Islet of Langerhans (tissue), 1 donor: Measurements from ENCODE around the gene FLRT1.

Experiments used
- FAIRE-seq: peaks from one replicate; lab custom pipeline; 2011; peaks lifted over from hg19 to GRCh38; lab: Jason Lieb, UNC

The FLRT1 gene

DNA sequence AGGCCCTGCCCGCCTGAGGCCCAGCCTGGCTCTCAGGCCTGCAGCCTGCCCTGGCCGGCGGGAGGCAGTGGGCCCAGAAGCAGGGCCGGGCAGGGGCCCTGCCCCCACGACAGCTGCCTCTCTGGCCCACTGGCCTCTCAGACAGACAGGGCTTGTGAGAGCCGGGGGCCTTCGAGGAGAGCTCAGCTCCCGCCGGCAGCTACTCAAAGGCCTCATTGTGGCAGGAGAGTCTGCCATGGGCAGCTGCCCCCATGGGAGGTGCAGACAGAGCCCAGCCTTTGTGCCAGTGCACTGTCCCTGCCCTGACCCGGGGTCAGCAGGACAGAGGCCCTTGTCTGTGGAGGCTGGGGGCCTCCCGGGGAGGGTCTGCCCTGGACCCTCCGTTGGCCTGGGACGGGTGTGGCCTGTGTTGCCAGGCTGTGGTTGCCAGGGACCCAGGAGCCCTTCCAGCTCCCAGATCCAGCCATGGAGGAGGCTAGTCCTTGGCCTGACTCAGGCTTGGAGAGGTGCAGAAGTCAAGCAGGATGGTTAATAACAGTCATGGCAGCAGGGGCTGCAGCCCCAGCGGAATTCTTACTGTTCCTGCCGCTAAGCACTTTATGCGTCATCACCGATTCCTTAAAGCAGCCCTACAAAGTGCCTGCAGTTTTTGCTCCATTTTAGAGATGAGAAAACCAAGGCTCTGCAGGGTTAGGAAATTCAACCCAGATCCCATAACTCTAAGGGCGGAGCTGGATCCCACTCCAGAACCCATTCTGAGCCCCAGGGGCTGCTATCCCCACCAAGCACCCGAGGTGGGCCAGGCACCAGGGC is 12.5 kb downstream of the FLRT1 start:
- no peak for FAIRE-seq

DNA sequence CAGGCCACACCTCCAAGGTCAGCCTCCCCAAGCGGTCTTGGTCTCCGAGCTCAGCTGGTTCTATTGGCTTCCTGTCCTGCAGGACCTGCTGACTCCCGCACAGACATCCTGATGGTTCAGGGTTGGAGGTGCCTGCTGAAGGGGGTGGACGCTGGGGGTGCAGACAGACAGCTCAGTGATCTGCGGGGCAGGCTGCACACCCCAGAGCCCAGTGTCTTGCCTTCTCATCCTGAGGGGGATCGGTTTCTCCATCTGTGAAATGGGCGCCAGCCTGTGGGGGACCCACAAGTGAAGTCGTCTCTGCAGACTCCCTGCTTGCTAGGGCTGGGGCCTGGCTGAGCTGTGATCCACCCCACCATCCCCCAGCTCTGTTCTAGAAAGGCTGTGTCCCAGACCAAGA is 13.8 kb downstream of the FLRT1 start:
- FAIRE-seq, result no peak

DNA sequence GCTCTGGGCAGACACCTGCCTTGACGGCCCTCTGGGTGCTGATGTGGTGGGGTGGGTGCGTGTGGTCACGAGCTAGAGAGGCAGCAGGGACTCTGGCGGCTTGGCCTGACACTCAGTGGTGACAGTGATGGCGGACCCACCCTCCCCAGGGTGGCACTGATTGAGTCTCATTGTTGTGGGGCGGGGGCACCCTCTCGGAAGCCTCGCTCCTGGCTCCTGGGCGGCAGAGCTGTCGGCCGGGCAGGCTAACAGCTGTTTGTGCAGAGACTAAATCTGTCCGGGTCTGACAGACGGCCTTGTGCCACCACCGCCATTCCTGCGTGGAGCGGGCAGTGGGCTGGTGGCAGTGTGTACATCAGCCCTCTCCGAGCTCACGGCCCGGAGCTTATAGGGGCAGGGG is 15.6 kb downstream of the FLRT1 start:
- no peak for FAIRE-seq

DNA sequence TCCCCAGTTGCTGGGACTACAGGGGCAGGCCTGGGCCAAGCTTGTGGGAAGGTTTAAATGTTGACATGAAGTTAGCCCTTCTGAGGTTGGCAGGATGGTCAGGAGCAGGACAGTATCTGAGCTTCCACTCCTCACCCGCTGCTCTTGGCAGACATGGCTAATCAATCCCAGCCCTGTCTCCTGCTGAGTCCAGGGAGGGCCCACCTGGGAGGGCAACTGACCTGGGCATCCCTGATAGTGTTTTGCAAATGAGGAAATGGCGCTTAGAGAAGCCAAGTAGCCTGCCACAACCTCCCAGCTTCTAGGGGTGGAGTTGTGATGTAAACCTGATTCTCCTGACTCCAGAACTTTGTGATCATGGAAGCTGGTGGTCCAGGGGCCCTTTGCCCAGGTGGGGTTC is 16.7 kb downstream of the FLRT1 start:
- FAIRE-seq, result no peak

DNA sequence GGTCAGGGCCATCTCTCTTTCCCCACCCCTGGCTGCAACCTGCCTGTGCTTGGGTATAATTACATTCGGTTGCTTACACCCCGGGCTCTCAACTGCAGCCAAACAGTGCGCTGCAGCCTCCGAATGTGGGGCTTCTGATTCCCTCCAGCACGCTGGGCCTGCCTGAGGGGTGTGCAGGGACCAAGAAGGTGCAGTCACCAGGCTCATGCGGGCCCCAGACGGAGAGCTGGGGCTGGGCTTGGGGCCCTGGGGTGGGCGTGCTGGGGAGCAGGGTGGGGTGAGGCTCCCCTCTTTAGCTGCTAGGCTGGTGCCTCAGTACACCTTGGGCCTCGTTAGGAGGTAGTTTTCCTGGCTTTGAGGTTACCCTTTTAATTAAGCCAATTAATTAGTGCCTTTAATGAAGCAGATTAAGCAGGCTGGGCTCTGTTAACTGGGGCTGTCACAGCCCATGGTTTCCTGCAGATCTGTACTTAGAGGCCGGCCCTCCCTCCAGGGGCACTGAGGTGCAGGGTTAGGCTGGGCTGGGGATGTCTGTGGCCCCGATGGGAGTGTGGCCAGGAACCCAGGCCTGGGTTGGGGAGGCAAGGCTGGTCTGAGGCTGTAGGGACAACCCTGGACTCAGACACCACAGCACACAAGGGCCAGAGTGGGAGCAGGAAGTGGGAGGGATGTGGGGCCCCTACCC is 17.3 kb downstream of the FLRT1 start:
- FAIRE-seq, result no peak

DNA sequence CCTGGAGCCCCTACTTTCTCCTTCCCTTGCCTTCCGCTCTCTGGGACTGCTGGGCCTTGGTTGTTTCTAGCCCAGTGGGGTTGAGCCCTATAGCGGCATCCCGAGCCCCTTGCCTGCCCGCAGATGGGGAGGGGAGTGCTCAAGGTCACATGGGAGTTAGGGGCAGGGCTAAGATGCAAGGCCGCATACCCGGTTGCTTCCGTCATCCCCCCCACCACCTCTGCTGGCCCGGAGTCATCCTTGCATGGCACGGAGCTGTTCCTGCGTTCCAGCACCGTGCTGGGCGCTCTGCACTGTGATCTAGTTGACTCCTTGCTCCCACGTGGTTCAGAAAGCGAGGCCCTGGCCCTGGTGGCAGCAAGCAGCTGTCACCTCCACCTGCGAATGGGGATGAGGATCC is 18.0 kb downstream of the FLRT1 start:
- FAIRE-seq, result no peak

DNA sequence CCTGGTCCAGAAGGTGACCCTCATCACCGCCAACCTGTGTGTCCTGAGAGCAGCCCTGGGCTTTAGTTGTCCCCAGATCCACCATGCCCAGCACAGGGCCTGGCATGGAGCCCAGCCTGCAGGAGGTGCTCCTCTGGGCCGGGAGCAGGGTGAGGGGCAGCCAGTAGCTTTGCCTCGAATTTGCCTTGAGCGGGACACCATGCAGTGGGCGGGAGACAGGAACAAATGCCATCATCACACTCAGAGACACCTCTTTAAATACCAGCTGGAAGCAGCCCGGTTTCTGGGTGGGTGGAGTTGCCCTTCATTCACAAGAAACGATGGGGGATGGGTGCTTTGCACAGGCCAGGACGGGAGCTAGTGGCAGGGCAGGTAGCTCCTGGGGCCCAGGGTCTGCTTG is 19.3 kb downstream of the FLRT1 start:
- FAIRE-seq, result no peak

DNA sequence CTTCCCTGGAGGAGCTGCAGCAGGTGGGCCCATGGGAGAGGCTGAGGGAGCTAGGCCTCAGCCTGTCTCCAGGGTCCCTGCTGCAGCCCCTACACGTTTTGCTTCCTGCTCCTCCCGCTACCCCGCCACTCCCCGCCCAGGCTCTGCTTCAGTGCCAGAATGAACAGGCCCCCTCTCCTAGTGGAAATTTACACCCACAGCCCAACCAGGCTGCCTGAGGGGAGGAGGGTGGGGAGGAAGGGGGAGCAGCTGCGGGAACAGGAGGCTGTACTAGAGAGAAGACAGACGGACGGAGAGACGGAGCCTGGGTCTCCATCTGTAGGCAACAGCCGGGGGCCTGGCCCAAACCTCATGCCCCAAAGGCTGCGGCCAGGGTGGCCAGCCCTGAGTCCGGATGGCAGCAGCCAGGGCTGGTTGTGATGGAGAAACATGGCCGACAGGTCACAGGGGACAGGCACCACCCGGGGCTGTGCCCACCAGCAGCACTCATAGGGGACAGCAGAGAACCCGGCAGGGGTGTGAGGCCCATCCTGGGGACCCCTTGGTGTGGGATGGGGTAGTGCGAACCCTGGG is 20.6 kb downstream of the FLRT1 start:
- FAIRE-seq, result no peak

DNA sequence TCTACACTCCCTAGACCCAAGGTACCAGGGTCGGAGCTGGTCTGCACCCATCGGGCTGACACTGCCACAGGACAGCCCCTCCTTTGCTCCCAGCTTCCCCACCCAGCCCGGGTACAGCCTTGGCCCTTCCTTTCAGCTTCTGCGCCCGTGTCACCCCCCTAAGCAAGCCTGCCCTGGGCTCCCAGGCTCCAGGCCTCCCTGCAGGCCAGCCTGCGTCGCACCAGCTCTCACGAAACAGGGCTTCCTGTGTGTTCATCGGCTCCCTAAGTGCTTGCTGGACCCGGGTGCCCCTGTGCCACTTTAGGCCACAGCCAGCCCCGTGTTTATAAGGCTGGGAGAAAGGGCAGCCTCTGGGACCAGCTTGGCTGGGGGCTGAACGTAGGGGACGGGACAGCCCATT is 21.1 kb downstream of the FLRT1 start:
- no peak for FAIRE-seq

DNA sequence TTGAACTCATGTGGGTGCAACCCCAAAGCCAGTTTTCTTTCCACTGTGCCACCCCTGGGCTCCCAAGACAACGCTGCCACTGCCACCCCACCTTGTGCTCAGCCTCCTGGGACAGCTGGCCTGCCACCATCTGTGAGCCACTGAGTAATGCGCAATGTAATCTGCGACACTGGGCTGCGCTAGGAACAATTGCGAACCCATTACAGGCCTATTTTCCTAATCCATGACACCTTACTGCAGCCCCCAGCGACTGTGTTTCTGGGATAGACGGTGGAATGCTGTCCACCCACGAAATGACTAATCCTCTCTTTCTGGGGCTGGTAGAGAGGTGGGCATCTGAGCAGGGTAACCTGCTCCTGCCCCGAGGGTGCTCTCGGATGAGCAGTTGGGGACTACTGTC is 22.2 kb downstream of the FLRT1 start:
- no peak for FAIRE-seq

DNA sequence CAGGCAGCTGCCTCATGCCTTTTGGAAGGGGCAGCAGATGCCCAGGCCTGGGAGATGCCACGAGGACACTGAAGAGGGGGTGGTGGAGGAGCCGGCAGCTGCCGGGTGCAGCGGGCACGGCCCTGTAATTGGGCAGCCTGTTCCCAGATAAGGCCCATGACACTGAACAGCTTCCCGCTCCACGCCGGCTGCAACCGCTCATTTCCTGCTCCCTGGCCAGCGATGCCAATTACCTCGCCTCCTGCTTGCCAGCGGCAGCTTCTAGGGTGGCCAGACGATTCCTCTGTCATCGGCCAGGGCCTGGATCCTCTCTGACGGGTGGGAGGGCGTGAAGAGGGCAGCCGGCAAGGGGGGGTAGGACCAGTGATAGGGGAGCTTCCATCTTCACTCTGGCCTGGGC is 22.8 kb downstream of the FLRT1 start:
- no peak for FAIRE-seq

DNA sequence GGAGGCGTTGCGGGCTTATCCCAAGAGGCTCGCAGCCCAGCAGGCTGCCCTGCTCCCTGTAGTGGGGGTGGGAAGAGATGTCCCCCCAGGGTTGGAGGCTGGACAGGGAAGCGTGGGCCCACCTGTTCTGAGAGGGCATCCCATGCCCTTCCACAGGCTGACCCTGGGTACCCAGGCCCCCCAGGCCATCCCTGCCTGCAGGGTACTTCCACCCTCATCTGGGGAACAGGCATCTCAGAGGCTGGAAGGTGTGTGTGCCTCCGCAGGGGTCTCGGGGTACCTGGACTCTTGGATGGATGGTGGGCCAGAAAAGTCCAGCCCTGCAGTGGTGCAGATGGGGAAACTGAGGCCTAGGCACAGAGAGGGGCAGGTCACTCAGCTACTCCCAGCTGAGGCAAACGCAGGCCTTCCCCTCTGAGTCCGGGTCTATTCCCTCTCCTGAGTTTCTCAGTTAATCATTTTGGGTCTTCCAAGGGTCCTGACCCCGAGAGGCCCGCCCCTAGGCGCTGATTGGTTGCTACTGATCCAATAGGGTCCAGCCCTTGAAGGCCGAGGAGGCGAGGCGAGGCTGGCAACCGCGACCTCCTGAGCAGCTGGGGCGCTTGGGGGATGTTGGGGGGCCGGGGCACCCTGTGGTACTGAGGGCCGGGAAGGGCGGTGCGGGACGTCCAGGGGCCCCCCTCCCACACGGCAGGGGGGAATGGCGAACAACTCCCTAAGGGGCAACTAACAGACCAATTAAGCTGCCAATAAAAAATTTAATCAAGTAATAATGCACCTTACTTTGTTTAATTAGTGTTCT is 23.8 kb downstream of the FLRT1 start:
- FAIRE-seq, result no peak

DNA sequence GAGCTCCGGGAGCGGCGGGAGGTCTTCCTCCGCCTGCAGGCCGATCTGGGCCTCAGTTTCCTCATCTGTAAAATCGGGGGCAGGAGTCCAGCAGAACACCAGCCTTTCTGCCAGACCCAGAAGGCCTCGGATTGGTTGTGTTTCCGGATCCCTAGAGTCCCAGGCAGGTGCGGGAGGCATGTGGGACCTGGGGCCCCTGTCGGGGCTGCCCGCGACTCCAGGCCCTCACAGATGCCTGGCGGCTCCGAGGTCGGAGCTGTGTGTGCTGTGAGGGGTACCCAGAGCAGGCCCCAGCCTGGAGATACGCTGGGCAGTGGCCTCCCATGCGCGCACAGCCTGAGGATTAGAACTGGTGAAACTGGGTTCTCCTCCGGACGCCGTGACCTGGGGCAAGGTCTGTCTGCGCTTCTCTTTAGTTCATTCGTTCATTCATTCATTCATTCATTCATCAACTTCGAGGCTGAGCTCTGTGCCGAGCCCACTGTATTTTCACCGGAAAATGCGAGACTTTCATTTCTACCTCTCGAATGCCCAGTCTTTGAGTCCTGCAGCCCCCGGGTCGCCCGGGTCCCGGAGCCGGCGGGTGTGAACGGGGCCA is 24.6 kb downstream of the FLRT1 start:
- no peak for FAIRE-seq

DNA sequence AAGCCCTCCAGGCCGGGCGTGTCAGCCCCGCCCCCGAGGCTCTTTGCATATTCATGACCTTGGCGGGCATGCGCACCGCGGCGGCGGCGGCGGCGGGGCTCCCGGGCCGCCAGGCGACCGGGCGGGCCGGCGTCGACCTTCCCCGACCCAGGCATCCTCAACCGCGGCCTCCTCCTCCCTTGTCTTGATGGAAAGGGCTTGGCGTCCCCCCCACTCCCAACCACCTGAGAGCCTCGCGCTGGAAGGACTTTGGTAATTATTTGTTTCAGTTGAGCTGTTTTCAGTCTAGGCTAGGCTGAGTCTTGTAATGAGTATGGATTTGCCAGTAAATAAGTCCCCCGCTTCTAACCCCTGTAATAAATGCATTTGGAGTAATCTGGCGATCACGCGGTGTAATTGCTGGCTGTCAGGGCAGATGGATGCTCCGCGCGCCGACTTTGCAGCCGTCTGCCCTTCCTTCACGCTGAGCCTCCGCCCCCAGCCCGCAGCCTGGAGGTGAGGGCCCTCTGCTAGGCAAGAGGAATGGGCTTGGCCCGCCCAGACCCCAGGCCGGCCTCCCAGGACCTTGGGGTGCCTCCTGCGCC is 25.2 kb downstream of the FLRT1 start:
- FAIRE-seq, result no peak

DNA sequence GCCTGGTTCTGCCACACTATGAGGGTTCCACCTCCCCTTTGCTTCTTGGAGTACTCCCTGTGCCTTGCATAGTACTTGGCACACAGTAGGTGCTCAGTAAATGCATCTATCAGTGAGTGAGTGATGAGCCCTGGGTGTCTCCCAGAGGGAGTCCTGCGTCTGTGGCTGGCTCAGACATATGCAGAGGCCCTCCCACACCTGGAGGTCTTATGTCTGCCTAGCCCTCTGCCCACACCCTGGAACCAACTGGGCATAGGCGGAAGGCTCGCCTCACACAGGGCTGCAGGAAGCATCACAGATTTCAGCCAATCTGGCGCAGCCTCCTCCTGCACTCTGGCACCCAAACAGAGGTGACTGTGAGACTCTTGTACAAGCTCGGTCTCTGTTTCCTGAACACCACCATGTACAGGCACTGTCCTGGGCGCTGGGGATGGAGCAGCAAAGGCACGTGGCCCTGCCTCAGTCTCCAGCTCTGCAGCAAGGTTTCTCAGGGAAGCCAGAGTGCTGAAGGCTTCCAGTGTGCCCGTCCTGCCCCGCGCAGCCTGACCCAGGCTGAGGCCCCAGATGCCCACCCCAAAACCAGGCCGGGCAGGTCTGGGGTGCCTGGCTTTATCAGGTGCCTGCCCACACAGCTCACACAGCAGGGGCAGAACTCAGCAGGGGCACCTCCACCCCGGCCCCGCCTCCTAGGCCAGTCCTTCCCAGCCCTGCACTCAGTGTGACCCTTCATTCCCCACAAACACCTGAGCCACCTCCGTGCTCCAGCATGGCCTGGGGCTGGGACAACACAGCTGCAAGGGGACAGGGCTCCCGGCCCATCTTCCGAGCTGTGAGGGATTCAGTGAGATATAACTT is 26.7 kb downstream of the FLRT1 start:
- FAIRE-seq, result no peak

DNA sequence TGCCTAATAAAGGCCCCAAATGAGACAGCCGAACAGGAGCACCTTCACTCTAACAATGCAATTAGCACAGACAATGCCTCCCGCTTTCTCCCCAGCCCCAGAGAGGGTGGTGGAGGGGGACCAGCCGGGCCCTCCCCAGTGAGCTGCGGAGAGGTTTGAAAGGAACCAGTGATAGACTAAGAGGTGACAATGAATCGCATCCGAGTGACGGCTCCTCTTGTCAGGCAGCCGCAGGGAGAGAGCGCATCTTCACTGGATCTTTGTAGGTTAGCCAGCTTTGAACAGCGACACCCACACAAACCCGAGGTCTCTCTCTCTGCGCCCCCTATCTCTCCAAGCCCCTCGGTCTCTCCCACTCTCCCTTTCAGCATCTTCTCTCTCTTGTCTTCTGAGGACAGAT is 28.0 kb downstream of the FLRT1 start:
- no peak for FAIRE-seq

DNA sequence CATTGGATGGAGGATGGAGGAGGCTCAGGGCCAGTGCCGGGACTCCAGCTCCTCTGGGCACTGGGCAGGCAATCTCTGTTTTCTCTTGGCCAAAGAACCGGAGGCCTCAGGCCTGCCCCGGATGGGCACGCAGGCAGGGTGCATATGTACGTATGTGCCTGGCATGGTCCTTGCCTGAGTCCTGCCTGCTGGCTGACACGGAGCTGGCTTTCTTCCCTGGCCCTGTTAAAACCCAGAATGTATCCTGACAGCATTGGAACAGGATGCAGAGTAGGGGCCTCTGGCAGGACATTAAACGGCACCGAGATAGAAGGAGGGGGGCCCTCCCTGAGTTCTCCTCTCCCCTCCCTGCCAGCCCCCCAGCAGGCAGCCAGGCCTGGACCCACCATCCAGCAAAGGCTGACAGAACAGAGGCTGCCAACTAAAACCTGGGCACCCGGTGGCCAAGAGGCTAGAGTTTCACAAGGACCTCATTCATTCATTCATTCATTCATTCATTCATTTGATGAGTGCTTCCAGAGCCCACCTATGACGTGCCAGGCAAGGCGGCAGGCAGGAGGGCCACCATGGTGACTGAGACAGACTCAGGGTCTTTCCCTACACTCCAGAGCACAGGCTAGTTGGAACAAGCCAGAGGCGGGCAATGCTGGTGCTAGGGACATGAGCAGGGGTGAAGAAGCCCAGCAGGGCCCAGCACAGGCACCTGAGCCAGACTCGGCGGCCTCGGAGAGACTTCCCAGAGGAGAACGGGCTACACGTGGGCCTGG is 28.8 kb downstream of the FLRT1 start:
- FAIRE-seq, result no peak

DNA sequence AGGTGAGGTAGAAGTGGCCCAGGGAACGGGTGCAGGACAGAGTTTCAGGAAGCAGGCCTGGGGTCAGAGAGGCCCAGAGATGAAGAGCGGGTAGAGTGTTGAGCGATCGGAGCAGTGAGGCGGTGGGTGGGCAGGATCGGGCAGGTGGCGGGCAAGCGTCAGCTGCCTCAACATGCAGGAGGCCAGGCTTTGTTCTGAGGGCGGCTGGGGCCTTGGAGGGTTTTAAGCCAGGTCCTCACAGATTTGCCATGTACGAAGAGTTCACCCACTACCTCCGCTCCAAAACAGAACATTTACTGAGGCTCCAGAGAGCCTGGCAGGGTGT is 29.4 kb downstream of the FLRT1 start:
- FAIRE-seq, result no peak

DNA sequence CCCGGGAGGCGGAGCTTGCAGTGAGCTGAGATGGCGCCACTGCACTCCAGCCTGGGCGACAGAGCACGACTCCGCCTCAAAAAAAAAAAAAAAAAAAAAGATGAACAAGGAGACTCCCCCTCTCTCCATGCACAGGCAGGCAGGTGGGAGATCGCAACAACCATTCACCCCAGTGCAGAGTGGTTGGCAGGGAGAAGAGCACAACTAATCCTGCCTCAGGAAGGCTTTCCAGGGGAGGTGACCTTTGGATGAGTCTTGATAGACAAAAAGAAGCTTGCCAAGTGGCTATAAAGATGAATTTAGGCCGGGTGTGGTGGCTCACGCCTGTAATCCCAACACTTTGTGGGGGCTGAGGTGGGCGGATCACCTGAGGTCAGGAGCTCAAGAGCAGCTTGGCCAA is 30.0 kb downstream of the FLRT1 start:
- FAIRE-seq, result no peak

DNA sequence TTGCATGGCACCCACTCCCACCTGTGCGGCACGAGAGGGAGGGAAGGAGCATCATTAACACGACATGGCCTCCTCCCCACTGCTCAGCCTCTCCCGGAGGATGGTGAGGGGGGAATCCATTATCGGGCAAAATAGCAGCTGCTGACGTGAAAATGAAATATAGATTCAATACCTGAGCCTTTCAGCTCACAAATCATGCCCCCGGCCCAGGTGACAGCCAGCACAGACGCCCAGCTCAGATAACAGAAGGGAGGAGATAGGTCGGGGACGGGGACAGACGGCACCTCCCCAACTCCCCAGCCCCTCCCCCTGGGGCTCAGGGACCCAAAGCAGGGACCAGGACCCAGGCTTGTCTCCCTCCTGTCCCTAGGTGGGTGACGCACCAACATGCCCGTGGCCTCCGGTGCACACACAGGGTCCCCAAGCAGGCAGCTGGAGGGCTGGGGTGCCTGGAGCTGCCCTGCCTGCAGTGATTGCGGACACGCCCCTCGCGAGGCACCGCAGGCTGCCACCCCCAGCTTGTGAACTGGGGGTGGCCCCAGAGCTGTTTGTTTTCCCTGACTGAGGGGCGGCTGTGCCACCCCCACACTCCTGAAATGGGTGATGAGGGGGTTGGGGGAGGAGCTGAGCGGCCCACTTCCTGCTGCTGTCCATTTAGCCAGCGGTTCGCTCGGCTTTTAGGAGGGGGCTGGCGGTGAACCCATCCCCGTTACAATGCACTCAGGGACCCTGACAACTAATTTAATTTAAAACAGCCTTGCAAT is 31.7 kb downstream of the FLRT1 start:
- FAIRE-seq, result no peak
